ENCODE results near the gene ZFP57.

GRCh38 chr6:29637247-29637646, 43.7 kb downstream of the ZFP57 start:
- TF ChIP-seq CTCF (IDR thresholded peaks at IDR 0.05; ENCODE audit: insufficient read depth, low read depth, low read length) (no peak), EZH2 (IDR thresholded peaks at IDR 0.05; ENCODE audit: insufficient read depth, low read length) (no peak)

Data from astrocyte (in vitro differentiated cells and primary cell).